Psoas muscle (tissue), 8 donors: ENCODE results near the gene EEFSEC. TPM values are rescaled to one million over a fixed set of nuclear protein-coding genes. Genes with fewer than 3 reads are reported as not detected.
A peak's percentile ranks its signal among the peaks of the same experiment; 100 is the strongest.

Experiments used
- ATAC-seq, 4 donors: fragments of 200-7000 bp; cut with Tn5 transposase; one replicate each; pipeline ENCODE4 v1.9.1; 2020; ENCODE audit warnings: moderate library complexity in 3 of 4, mild to moderate bottlenecking in 2 of 4
- DNase-seq, 2 donors: peaks; one replicate each; pipeline ENCODE4 v3.0.0-alpha.2; 2020
- H3K27ac ChIP-seq: fragments of 200-600 bp; one replicate; pipeline ENCODE4 v1.8.0; 2022
- H3K27me3 ChIP-seq, 3 donors: fragments of 200-600 bp in 1 of 3; one replicate each; pipeline versions ENCODE4 v1.6.1 to v1.8.0; 2013 to 2022; ENCODE audit warnings: low read length in 2 of 3, mild to moderate bottlenecking in 2 of 3, moderate library complexity in 1 of 3; ENCODE audit not compliant: insufficient read depth in 3 of 3
- H3K36me3 ChIP-seq, 2 donors: fragments of 200-600 bp in 1 of 2; one replicate each; pipeline versions ENCODE4 v1.6.1 to v1.8.0; 2013 to 2022; ENCODE audit warnings: low read depth in 1 of 2, mild to moderate bottlenecking in 1 of 2, moderate library complexity in 1 of 2; ENCODE audit not compliant: insufficient read depth in 1 of 2
- H3K4me1 ChIP-seq: fragments of 200-600 bp; one replicate; pipeline ENCODE4 v1.8.0; 2022
- H3K4me3 ChIP-seq: fragments of 200-600 bp; one replicate; pipeline ENCODE4 v1.8.0; 2022; ENCODE audit warnings: mild to moderate bottlenecking
- H3K9me3 ChIP-seq: fragments of 200-600 bp; one replicate; pipeline ENCODE4 v1.8.0; 2022
- CTCF ChIP-seq: fragments of 200-600 bp; IDR thresholded peaks from one replicate; pipeline ENCODE4 v1.8.0; 2022; ENCODE audit warnings: antibody characterized with exemption
- WGBS, 3 donors: extraction: QIAGEN DNeasy Blood & Tissue Kit; methylation state at CpG; one replicate each; pipeline versions ENCODE4 v1.1.6 to v1.1.7; 2013; 5-methylcytosine and 5-hydroxymethylcytosine counted together
- intact Hi-C, 2 donors: fragments of 100-400 bp; cut with DNase I; formaldehyde crosslinking; loops; one replicate each; pipeline versions ENCODE4 v1.11.0 to v1.14.2; 2022
- polyA plus RNA-seq, 3 donors: library from polyadenylated mRNA; stranded (reverse); fragments of 200-250 nt; gene quantifications; one replicate each; pipeline ENCODE4 v1.2.3, GENCODE V29; 2013
- total RNA-seq, 4 donors: library from RNA; stranded (reverse); fragmentation: NEBNext Ultra II Directional in 2 of 4; extraction: Animal tissue kit (Norgen Biotek cat#: 25700) in 2 of 4; gene quantifications; one replicate each; pipeline versions ENCODE4 v1.2.1 to v1.2.4, GENCODE V29; 2021 to 2023
- donor health status: healthy with polysubstance abuse.
- donor health status: DM: no; HTN: no; CAD: no; lungs with moderate emphysema.
- donor health status: Bipolar disorder and iron deficiency.
- donor health status: healthy.
- donor health status: DM: yes; HTN: yes; CAD: no.
- donor health status: DM: no; HTN: no; CAD: no.
- donor health status: DM: no; HTN: no; CAD: no.
- donor health status: DM: yes; HTN: yes; CAD: no.

The EEFSEC gene
- total and polyA plus RNA-seq, 7 donors = 10.7 to 18.9 (median 14.0) TPM

GRCh38 chr3:128221328-128221727, 68.0 kb downstream of the EEFSEC start:
- Histone ChIP-seq H3K27ac (no peak overlapping the region), H3K4me3 (no peak overlapping the region), H3K36me3 (no peaks in the 10 kb centered on the region), H3K4me1 (no peaks in the 10 kb centered on the region), H3K9me3 (peaks cover 9% of the 10 kb centered on the region), H3K27me3 (no peaks in the 10 kb centered on the region)
- no peak for DNase-seq
- no peak for ATAC-seq
- TF ChIP-seq CTCF = no peak
- WGBS, 3 donors = 83 to 90% (median 89%) methylated on average over 3 of the region's 3 CpGs
- intact Hi-C loops = no loop called here

- no peak for TF ChIP-seq CTCF
- intact Hi-C loops = no loop called here
These were observed 69.6 kb downstream of the EEFSEC start for GRCh38 chr3:128222796-128223385.

GRCh38 chr3:128226186-128226725, 73.0 kb downstream of the EEFSEC start:
- DNase-seq (no peak), ATAC-seq (no peak)
- intact Hi-C loops = loop anchor here in 1 of 2 donors (2.0 kb wide), 1 partner anchor 273 kb away; no protein-coding TSS in a partner anchor
- Histone ChIP-seq H3K4me3 (no peak overlapping the region), H3K36me3 (no peaks in the 10 kb centered on the region), H3K9me3 (peaks cover 9% of the 10 kb centered on the region), H3K27ac (no peak overlapping the region), H3K27me3 (no peaks in the 10 kb centered on the region), H3K4me1 (no peaks in the 10 kb centered on the region)
- 72 to 83% (median 80%) methylated on average over 8 of the region's 8 CpGs for WGBS, 3 donors
- no peak for TF ChIP-seq CTCF

More at GRCh38 chr3:128222796-128223385, 69.6 kb downstream of the EEFSEC start:
- peaks cover 9% of the 10 kb centered on the region for H3K9me3 ChIP-seq
- H3K36me3 ChIP-seq = no peaks in the 10 kb centered on the region
- no peak overlapping the region for H3K4me3 ChIP-seq
- no peaks in the 10 kb centered on the region for H3K27me3 ChIP-seq
- ATAC-seq (no peak), DNase-seq (no peak)
- H3K27ac ChIP-seq = no peak overlapping the region
- H3K4me1 ChIP-seq = no peaks in the 10 kb centered on the region

- peak; percentile 63 for TF ChIP-seq CTCF
- H3K4me3 ChIP-seq = no peak overlapping the region
- H3K9me3 ChIP-seq = peaks cover 9% of the 10 kb centered on the region
- no peaks in the 10 kb centered on the region for H3K27me3 ChIP-seq
- WGBS, 3 donors = 59 to 78% (median 60%) methylated on average over 5 of the region's 5 CpGs
- H3K36me3 ChIP-seq = no peaks in the 10 kb centered on the region
- no peak overlapping the region for H3K27ac ChIP-seq
- intact Hi-C loops = loop anchor here in 1 of 2 donors (2.0 kb wide), 1 partner anchor 272 kb away; no protein-coding TSS in a partner anchor
- peak; percentile 61 to 84 (median 80) for ATAC-seq
- no peaks in the 10 kb centered on the region for H3K4me1 ChIP-seq
- peak; percentile 28 to 61 for DNase-seq
These were observed 73.6 kb downstream of the EEFSEC start for GRCh38 chr3:128226795-128227395.
